DOHH2 (cell line): Measurements from ENCODE around the gene TBL3.
A peak's percentile ranks its signal among the peaks of the same experiment; 100 is the strongest.

Experiments used
- EZH2phosphoT487 ChIP-seq: fragments of 200-600 bp; sonication (generic); IDR thresholded peaks from 2 replicates; pipeline ENCODE4 v1.6.1; 2017; ENCODE audit warnings: borderline replicate concordance, mild to moderate bottlenecking, antibody characterized with exemption, low read length, moderate library complexity, mixed read lengths
- TF ChIP-seq, protein P1 (sequence below): fragments of 200-600 bp; sonication (generic); IDR thresholded peaks from one replicate; pipeline ENCODE4 v1.5.1; 2014; ENCODE audit warnings: antibody characterized with exemption, mild to moderate bottlenecking, low read depth, low read length; ENCODE audit not compliant: poor library complexity, severe bottlenecking

DNA sequence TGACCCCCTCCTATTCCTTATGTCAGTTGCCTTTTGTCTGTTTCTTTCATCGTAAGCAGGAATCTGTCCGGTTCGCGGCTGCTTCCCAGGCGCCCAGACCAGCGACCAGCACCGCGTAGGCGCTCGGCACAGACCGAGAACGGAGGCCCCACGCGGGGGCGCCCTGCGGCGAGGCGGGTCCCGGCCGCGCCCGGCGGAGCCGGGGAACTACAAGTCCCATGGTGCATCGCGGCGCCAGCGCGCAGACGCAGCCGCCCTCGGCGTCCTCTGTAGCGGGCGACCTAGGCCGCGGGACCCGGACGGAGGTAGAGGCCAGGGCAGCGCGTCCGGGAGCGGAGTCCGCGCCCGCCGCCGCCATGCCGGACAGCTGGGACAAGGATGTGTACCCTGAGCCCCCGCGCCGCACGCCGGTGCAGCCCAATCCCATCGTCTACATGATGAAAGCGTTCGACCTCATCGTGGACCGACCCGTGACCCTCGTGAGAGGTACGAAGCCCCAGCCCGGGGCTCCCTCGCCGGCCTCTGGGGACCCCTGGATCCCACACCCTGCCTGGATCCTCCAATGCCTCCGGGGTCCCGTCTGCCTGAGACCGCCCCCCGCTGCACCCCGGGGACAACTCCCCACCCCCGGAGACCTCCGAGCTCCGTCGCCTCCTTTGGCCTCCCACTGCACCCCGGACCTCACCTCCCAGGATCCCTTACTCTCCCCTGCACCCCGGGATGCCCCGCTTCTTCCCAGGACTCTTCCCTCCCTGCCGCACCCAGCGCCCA lies 12.4 kb upstream of the TBL3 start, which contains the start of gene NDUFB10:
- TF ChIP-seq, protein P1, sequence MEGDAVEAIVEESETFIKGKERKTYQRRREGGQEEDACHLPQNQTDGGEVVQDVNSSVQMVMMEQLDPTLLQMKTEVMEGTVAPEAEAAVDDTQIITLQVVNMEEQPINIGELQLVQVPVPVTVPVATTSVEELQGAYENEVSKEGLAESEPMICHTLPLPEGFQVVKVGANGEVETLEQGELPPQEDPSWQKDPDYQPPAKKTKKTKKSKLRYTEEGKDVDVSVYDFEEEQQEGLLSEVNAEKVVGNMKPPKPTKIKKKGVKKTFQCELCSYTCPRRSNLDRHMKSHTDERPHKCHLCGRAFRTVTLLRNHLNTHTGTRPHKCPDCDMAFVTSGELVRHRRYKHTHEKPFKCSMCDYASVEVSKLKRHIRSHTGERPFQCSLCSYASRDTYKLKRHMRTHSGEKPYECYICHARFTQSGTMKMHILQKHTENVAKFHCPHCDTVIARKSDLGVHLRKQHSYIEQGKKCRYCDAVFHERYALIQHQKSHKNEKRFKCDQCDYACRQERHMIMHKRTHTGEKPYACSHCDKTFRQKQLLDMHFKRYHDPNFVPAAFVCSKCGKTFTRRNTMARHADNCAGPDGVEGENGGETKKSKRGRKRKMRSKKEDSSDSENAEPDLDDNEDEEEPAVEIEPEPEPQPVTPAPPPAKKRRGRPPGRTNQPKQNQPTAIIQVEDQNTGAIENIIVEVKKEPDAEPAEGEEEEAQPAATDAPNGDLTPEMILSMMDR: peak; percentile 91
- no peak for TF ChIP-seq EZH2phosphoT487
